Ovary (tissue), 3 donors: ENCODE measurements around the gene HNF1A.

Experiments used
- CTCF ChIP-seq, 3 donors: fragments of 450-650 bp in 2 of 3; fragments of 200-600 bp in 1 of 3; IDR thresholded peaks; one replicate each; pipeline versions ENCODE4 v1.5.1 to v1.8.0; 2016 to 2022; ENCODE audit warnings: antibody characterized with exemption in 3 of 3, mild to moderate bottlenecking in 1 of 3
- POLR2A ChIP-seq: fragments of 450-650 bp; IDR thresholded peaks from one replicate; pipeline ENCODE4 v1.6.1; 2017; ENCODE audit warnings: antibody characterized with exemption, mild to moderate bottlenecking, moderate library complexity
- donor health status: DM: no; HTN: no; CAD: no.

GRCh38 chr12:120982659-120983058, 4.3 kb downstream of the HNF1A start:
- TF ChIP-seq CTCF (IDR thresholded peaks at IDR 0.05) (no peak), POLR2A (no peak)
